SK-N-SH (cell line): ENCODE data around the gene NDFIP1. TPM values are rescaled to one million over a fixed set of nuclear protein-coding genes. Genes with fewer than 3 reads are reported as not detected.
A peak's percentile ranks its signal among the peaks of the same experiment; 100 is the strongest.

Experiments
- CTCF ChIA-PET: fragments of 300-600, 350-600 bp; formaldehyde crosslinking; extraction: SDS; loops from one replicate; lab custom pipeline; 2021; lab: Yijun Ruan, JAX
- POLR2A ChIA-PET: fragments of 350-600 bp; sonication (Branson Sonifier 250); formaldehyde crosslinking; extraction: SDS; loops from one replicate; lab custom pipeline; 2020; ENCODE audit warnings: antibody characterized with exemption, inconsistent platforms; lab: Yijun Ruan, JAX
- DNase-seq: peaks from one replicate; pipeline ENCODE4 v3.0.0; 2012
- H2AFZ ChIP-seq: fragments of 200-600 bp; sonication (generic); 2 replicates; pipeline ENCODE4 v1.8.1; 2016; ENCODE audit warnings: antibody characterized with exemption, mild to moderate bottlenecking, low read depth
- H3F3A ChIP-seq: fragments of 200-600 bp; sonication (generic); replicated peaks from 2 replicates; pipeline ENCODE3; 2016; ENCODE audit warnings: antibody characterized with exemption, mild to moderate bottlenecking; ENCODE audit not compliant: insufficient read depth
- H3K27ac ChIP-seq, 2 experiments: fragments of 200-500 bp in 1 of 2; fragments of 200-600 bp in 1 of 2; sonication (Bioruptor generic) in 1 of 2; sonication (generic), shearing (Covaris generic) in 1 of 2; 2 replicates each; pipeline versions ENCODE4 v1.5.1 to v1.6.1; 2014 to 2016; ENCODE audit warnings: low read depth in 2 of 2, inconsistent platforms in 1 of 2, low read length in 1 of 2, mild to moderate bottlenecking in 1 of 2, mixed read lengths in 1 of 2
- H3K27me3 ChIP-seq: fragments of 200-600 bp; sonication (generic), shearing (Covaris generic); 2 replicates; pipeline ENCODE4 v1.6.1; 2016; ENCODE audit warnings: mixed run types; ENCODE audit not compliant: insufficient read depth
- H3K36me3 ChIP-seq, 2 experiments: fragments of 200-500 bp in 1 of 2; fragments of 200-600 bp in 1 of 2; sonication (Bioruptor generic) in 1 of 2; sonication (generic) in 1 of 2; replicated peaks in 1 of 2; 2 replicates each; pipeline versions ENCODE3 to v1.5.1; 2014 to 2016; ENCODE audit warnings: low read length in 1 of 2, mild to moderate bottlenecking in 1 of 2; ENCODE audit not compliant: insufficient read depth in 2 of 2, control insufficient read depth in 1 of 2
- H3K4me1 ChIP-seq, 2 experiments: fragments of 200-500 bp in 1 of 2; fragments of 200-600 bp in 1 of 2; sonication (Bioruptor generic) in 1 of 2; sonication (generic), shearing (Covaris generic) in 1 of 2; 2 replicates each; pipeline versions ENCODE4 v1.5.1 to v1.6.1; 2014 to 2016; ENCODE audit warnings: low read depth in 1 of 2, low read length in 1 of 2, mixed run types in 1 of 2; ENCODE audit not compliant: insufficient read depth in 2 of 2, control insufficient read depth in 1 of 2
- H3K4me2 ChIP-seq: fragments of 200-600 bp; sonication (generic), shearing (Covaris generic); 2 replicates; pipeline ENCODE4 v1.6.1; 2017; ENCODE audit warnings: mixed run types
- H3K4me3 ChIP-seq, 2 experiments: fragments of 200-500 bp in 1 of 2; fragments of 200-600 bp in 1 of 2; sonication (Bioruptor generic) in 1 of 2; sonication (generic), shearing (Covaris generic) in 1 of 2; 2 replicates each; pipeline versions ENCODE4 v1.5.1 to v1.8.1; 2014 to 2016; ENCODE audit warnings: low read depth in 2 of 2, inconsistent platforms in 1 of 2, low read length in 1 of 2, mild to moderate bottlenecking in 1 of 2, mixed read lengths in 1 of 2, moderate library complexity in 1 of 2
- H3K79me2 ChIP-seq: fragments of 200-600 bp; sonication (generic); 2 replicates; pipeline ENCODE4 v1.8.1; 2017; ENCODE audit warnings: mild to moderate bottlenecking; ENCODE audit not compliant: insufficient read depth
- H3K9ac ChIP-seq: fragments of 200-600 bp; sonication (generic); 2 replicates; pipeline ENCODE4 v1.6.1; 2017; ENCODE audit warnings: mixed run types
- H3K9me2 ChIP-seq: fragments of 200-600 bp; sonication (generic); 2 replicates; pipeline ENCODE4 v1.6.1; 2017; ENCODE audit warnings: mixed run types
- H3K9me3 ChIP-seq: fragments of 200-600 bp; sonication (generic); 2 replicates; pipeline ENCODE4 v1.6.1; 2017; ENCODE audit warnings: mixed run types, mild to moderate bottlenecking, moderate library complexity
- H4K20me1 ChIP-seq: fragments of 200-600 bp; sonication (generic); 2 replicates; pipeline ENCODE4 v1.6.1; 2017; ENCODE audit warnings: mild to moderate bottlenecking, mixed run types; ENCODE audit not compliant: insufficient read depth
- ELF1 ChIP-seq: IDR thresholded peaks from 2 replicates; pipeline ENCODE4 v1.4.0; 2012
- FOXJ3 ChIP-seq: sonication (generic); formaldehyde crosslinking; IDR thresholded peaks from 2 replicates; pipeline ENCODE4 v1.5.1; 2020; ENCODE audit warnings: mild to moderate bottlenecking, missing genetic modification reagents
- MXI1 ChIP-seq: IDR thresholded peaks from 2 replicates; pipeline ENCODE4 v1.6.1; 2012; ENCODE audit warnings: mild to moderate bottlenecking, low read depth, low read length, improper control_type of control experiment
- NRF1 ChIP-seq: IDR thresholded peaks from 2 replicates; pipeline ENCODE4 v1.6.1; 2012; ENCODE audit warnings: low read depth, mild to moderate bottlenecking, low read length
- RCOR1 ChIP-seq: fragments of 150-350 bp; IDR thresholded peaks from 2 replicates; pipeline ENCODE4 v1.6.1; 2017; ENCODE audit warnings: antibody characterized with exemption, low read length
- TAF1 ChIP-seq: IDR thresholded peaks from 2 replicates; pipeline ENCODE4 v1.6.1; 2012; ENCODE audit warnings: low read depth, mild to moderate bottlenecking, low read length, moderate library complexity, borderline replicate concordance
- TCF12 ChIP-seq: IDR thresholded peaks from 2 replicates; pipeline ENCODE4 v1.4.0; 2012
- WGBS: methylation state at CpG from one replicate; pipeline ENCODE4 v1.1.6; 2017; ENCODE audit warnings: low lambda C conversion rate; 5-methylcytosine and 5-hydroxymethylcytosine counted together
- polyA plus RNA-seq, 3 experiments: library from polyadenylated mRNA; depleted of rRNA; stranded (reverse); fragments of >200 nt; gene quantifications; 2 replicates each; pipeline ENCODE4 v1.2.3, GENCODE V29; 2012
- TF ChIP-seq, protein P1 (sequence below): IDR thresholded peaks from 2 replicates; pipeline ENCODE4 v1.4.0; 2012; ENCODE audit warnings: low read depth
- TF ChIP-seq, protein P2 (sequence below): fragments of 150-350 bp; IDR thresholded peaks from 2 replicates; pipeline ENCODE4 v1.6.1; 2016; ENCODE audit warnings: mild to moderate bottlenecking, low read depth, low read length
- TF ChIP-seq, protein P3 (sequence below): fragments of 200-600 bp; sonication (generic); IDR thresholded peaks from 2 replicates; pipeline ENCODE4 v1.6.1; 2017; ENCODE audit warnings: antibody characterized with exemption, mild to moderate bottlenecking, moderate library complexity

The NDFIP1 gene
- polyA plus RNA-seq, 1 of the 3 experiments (the other 2 are of a cell fraction), result 40.0 TPM

DNA sequence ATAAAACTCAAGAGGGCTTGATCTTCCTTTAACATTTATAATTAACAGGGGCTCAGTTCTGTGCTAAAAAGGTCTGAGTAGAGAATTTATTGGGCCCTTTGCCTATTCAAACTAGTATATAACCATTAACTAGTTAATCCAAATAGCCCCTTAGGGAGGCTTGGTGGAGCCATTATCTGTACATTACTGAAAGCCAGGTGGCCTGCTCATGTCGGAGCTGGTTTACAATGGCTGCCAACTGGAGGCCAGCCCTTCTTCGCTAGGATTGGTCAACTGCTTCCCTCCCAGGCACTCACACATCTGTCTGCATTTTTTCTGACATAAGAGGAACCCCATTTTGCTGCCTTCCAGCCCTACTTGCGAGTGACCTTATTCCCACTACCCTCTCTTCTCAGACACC is 30.4 kb upstream of the NDFIP1 start:
- Histone ChIP-seq H3F3A (no peaks in the 10 kb centered on the region), H3K9me2 (no peaks in the 10 kb centered on the region), H3K27ac (peak overlapping the region in 1 of 2 experiments; percentile 86; a peak in 2 of 4 replicates), H3K36me3 (no peaks in the 10 kb centered on the region), H3K4me2 (no peak overlapping the region), H4K20me1 (no peaks in the 10 kb centered on the region), H3K79me2 (no peaks in the 10 kb centered on the region), H2AFZ (no peak overlapping the region), H3K9ac (no peak overlapping the region), H3K9me3 (no peaks in the 10 kb centered on the region), H3K4me3 (no peak overlapping the region), H3K4me1 (peaks cover 0 to 12% of the 10 kb centered on the region in 2 experiments; a peak in 2 of 4 replicates), H3K27me3 (no peaks in the 10 kb centered on the region)
- TF ChIP-seq, protein P1, sequence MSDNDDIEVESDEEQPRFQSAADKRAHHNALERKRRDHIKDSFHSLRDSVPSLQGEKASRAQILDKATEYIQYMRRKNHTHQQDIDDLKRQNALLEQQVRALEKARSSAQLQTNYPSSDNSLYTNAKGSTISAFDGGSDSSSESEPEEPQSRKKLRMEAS, result no peak
- no peak for TF ChIP-seq TAF1
- WGBS, result 88% methylated on average over 3 of the region's 3 CpGs
- ChIA-PET POLR2A (interaction anchor here (1.0 kb wide), 1 partner anchor 247 kb away, joined by 5 read pairs; the partner anchor contains the start of gene SPRY4), CTCF (interaction anchor here (0.9 kb wide), 1 partner anchor 249 kb away, joined by 3 read pairs; no protein-coding TSS in a partner anchor)
- peak; percentile 54 for DNase-seq

DNA sequence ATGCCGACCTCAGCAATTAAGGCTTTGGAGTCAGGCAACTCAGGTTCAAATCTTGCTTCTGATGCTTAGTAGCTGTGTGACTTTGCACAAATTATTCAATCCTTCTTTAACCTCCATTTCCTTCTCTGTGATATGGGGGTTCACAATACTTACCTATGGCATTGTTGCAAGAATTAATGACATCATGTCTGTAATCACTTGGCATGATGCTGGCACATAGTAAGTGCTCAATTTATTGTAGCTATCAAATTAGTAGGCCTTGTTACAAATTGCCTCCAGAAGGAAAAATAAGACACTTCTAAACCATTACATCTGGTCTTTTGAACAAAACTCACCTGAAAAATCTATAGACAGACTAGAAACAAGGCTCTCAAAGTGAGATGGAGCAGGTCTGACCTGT is 29.9 kb upstream of the NDFIP1 start:
- H2AFZ ChIP-seq, result no peak overlapping the region
- 80% methylated on average over 1 of the region's 1 CpG for WGBS
- H3K9me2 ChIP-seq, result no peaks in the 10 kb centered on the region
- ChIA-PET CTCF (interaction anchor here (0.9 to 1.1 kb wide), 2 partner anchors 118 to 248 kb away, joined by 3 read pairs; no protein-coding TSS in a partner anchor), POLR2A (interaction anchor here (0.7 kb wide), 1 partner anchor 28 kb away, joined by 3 read pairs; no protein-coding TSS in a partner anchor)
- no peak overlapping the region for H3K9ac ChIP-seq
- peak overlapping the region in 1 of 2 experiments; percentile 86; a peak in 2 of 4 replicates for H3K27ac ChIP-seq
- H4K20me1 ChIP-seq, result no peaks in the 10 kb centered on the region
- no peaks in the 10 kb centered on the region for H3K27me3 ChIP-seq
- DNase-seq, result no peak
- no peaks in the 10 kb centered on the region for H3K79me2 ChIP-seq
- TF ChIP-seq, protein P2, sequence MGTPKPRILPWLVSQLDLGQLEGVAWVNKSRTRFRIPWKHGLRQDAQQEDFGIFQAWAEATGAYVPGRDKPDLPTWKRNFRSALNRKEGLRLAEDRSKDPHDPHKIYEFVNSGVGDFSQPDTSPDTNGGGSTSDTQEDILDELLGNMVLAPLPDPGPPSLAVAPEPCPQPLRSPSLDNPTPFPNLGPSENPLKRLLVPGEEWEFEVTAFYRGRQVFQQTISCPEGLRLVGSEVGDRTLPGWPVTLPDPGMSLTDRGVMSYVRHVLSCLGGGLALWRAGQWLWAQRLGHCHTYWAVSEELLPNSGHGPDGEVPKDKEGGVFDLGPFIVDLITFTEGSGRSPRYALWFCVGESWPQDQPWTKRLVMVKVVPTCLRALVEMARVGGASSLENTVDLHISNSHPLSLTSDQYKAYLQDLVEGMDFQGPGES, result no peak
- TF ChIP-seq ELF1 (no peak), TCF12 (no peak), NRF1 (no peak), MXI1 (no peak), RCOR1 (no peak), FOXJ3 (no peak)
- TF ChIP-seq, protein P3, sequence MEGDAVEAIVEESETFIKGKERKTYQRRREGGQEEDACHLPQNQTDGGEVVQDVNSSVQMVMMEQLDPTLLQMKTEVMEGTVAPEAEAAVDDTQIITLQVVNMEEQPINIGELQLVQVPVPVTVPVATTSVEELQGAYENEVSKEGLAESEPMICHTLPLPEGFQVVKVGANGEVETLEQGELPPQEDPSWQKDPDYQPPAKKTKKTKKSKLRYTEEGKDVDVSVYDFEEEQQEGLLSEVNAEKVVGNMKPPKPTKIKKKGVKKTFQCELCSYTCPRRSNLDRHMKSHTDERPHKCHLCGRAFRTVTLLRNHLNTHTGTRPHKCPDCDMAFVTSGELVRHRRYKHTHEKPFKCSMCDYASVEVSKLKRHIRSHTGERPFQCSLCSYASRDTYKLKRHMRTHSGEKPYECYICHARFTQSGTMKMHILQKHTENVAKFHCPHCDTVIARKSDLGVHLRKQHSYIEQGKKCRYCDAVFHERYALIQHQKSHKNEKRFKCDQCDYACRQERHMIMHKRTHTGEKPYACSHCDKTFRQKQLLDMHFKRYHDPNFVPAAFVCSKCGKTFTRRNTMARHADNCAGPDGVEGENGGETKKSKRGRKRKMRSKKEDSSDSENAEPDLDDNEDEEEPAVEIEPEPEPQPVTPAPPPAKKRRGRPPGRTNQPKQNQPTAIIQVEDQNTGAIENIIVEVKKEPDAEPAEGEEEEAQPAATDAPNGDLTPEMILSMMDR, result no peak
- no peak overlapping the region for H3K4me3 ChIP-seq
- H3K36me3 ChIP-seq, result no peaks in the 10 kb centered on the region
- peaks cover 0 to 12% of the 10 kb centered on the region in 2 experiments; a peak in 2 of 4 replicates for H3K4me1 ChIP-seq
- H3K4me2 ChIP-seq, result no peak overlapping the region
- H3F3A ChIP-seq, result no peaks in the 10 kb centered on the region
- H3K9me3 ChIP-seq, result no peaks in the 10 kb centered on the region
